Neuronal stem cell (in vitro differentiated cells): ENCODE results near the gene SOAT2.
"Not testable (repeated sequence)": the region's sequence is repeated elsewhere in the genome, so short reads cannot be mapped to it uniquely, and the experiment has no call there.

Experiments
- DNase-seq: peaks from one replicate; pipeline ENCODE4 v3.0.0-alpha.2; 2013; ENCODE audit warnings: low spot score
- H2AFZ ChIP-seq: one replicate; pipeline ENCODE4 v1.6.1; 2013; ENCODE audit warnings: mild to moderate bottlenecking, low read length, inconsistent platforms
- H2AK5ac ChIP-seq: 2 replicates; pipeline ENCODE4 v1.6.1; 2013; ENCODE audit warnings: low read depth, mild to moderate bottlenecking, inconsistent platforms, low read length, moderate library complexity, mixed read lengths
- H2BK120ac ChIP-seq: 2 replicates; pipeline ENCODE4 v1.6.1; 2013; ENCODE audit warnings: low read depth, mild to moderate bottlenecking, inconsistent platforms, low read length, moderate library complexity, mixed read lengths
- H2BK12ac ChIP-seq: one replicate; pipeline ENCODE4 v1.6.1; 2013; ENCODE audit warnings: low read length, inconsistent platforms
- H2BK15ac ChIP-seq: 2 replicates; pipeline ENCODE4 v1.6.1; 2013; ENCODE audit warnings: mild to moderate bottlenecking, low read length, inconsistent platforms, mixed read lengths
- H2BK5ac ChIP-seq: one replicate; pipeline ENCODE4 v1.6.1; 2013; ENCODE audit warnings: inconsistent platforms, mild to moderate bottlenecking, low read length, moderate library complexity
- H3K14ac ChIP-seq: one replicate; pipeline ENCODE4 v1.6.1; 2013; ENCODE audit warnings: low read length, inconsistent platforms
- H3K18ac ChIP-seq: 2 replicates; pipeline ENCODE4 v1.6.1; 2013; ENCODE audit warnings: low read length, inconsistent platforms
- H3K23ac ChIP-seq: 2 replicates; pipeline ENCODE4 v1.6.1; 2013; ENCODE audit warnings: low read depth, mild to moderate bottlenecking, mixed read lengths, low read length, inconsistent platforms; ENCODE audit not compliant: poor library complexity
- H3K27ac ChIP-seq: replicated peaks from 3 replicates; pipeline ENCODE4 v1.5.1; 2013; ENCODE audit warnings: low read length, inconsistent platforms
- H3K27me3 ChIP-seq, 3 experiments: 2 replicates each; pipeline ENCODE4 v1.6.1; 2013; ENCODE audit warnings: low read length in 3 of 3, mild to moderate bottlenecking in 2 of 3, inconsistent platforms in 1 of 3, low read depth in 1 of 3, mixed read lengths in 1 of 3, moderate library complexity in 1 of 3; ENCODE audit not compliant: control insufficient read depth in 3 of 3, insufficient read depth in 3 of 3
- H3K36me3 ChIP-seq, 2 donors: replicated peaks in 1 of 2; 2 replicates each; pipeline ENCODE4 v1.6.1; 2013; ENCODE audit warnings: low read length in 2 of 2; ENCODE audit not compliant: control insufficient read depth in 2 of 2, insufficient read depth in 2 of 2
- H3K4ac ChIP-seq: 2 replicates; pipeline ENCODE4 v1.6.1; 2013; ENCODE audit warnings: inconsistent platforms, mild to moderate bottlenecking, low read length, moderate library complexity
- H3K4me1 ChIP-seq, 2 donors: 1 replicate in 1 of 2; 2 replicates in 1 of 2; pipeline ENCODE4 v1.6.1; 2013; ENCODE audit warnings: low read length in 2 of 2, low read depth in 1 of 2; ENCODE audit not compliant: control insufficient read depth in 2 of 2, insufficient read depth in 1 of 2
- H3K4me2 ChIP-seq: one replicate; pipeline ENCODE4 v1.6.1; 2013; ENCODE audit warnings: mild to moderate bottlenecking, low read length, inconsistent platforms; ENCODE audit not compliant: insufficient read depth, poor library complexity, severe bottlenecking
- H3K4me3 ChIP-seq, 2 donors: 2 replicates each; pipeline ENCODE4 v1.5.1; 2013; ENCODE audit warnings: low read length in 2 of 2, mild to moderate bottlenecking in 2 of 2, inconsistent platforms in 1 of 2, moderate library complexity in 1 of 2
- H3K79me1 ChIP-seq: one replicate; pipeline ENCODE4 v1.6.1; 2013; ENCODE audit warnings: low read depth, mild to moderate bottlenecking, inconsistent platforms, low read length, moderate library complexity
- H3K9ac ChIP-seq: one replicate; pipeline ENCODE4 v1.6.1; 2013; ENCODE audit warnings: mild to moderate bottlenecking, low read depth, low read length, inconsistent platforms; ENCODE audit not compliant: poor library complexity
- H3K9me3 ChIP-seq, 2 donors: replicated peaks in 1 of 2; 2 replicates each; pipeline versions ENCODE3 to v1.6.1; 2013; ENCODE audit warnings: low read length in 2 of 2, mild to moderate bottlenecking in 2 of 2, inconsistent platforms in 1 of 2, low read depth in 1 of 2, mixed read lengths in 1 of 2, moderate library complexity in 1 of 2; ENCODE audit not compliant: control insufficient read depth in 2 of 2, insufficient read depth in 1 of 2
- H4K8ac ChIP-seq: one replicate; pipeline ENCODE4 v1.6.1; 2013; ENCODE audit warnings: low read depth, mild to moderate bottlenecking, inconsistent platforms, low read length, moderate library complexity
- H4K91ac ChIP-seq: one replicate; pipeline ENCODE4 v1.6.1; 2013; ENCODE audit warnings: low read length, low read depth, mild to moderate bottlenecking, inconsistent platforms; ENCODE audit not compliant: poor library complexity
- WGBS, 2 donors: extraction: QIAGEN DNeasy Blood & Tissue Kit; methylation state at CpG; one replicate each; pipeline ENCODE4 v1.1.7; 2013; ENCODE audit warnings: missing lambda C conversion rate in 2 of 2, mixed read lengths in 1 of 2; ENCODE audit not compliant: insufficient read length in 2 of 2, insufficient replicate concordance in 1 of 2; ENCODE audit errors: extremely low coverage in 2 of 2; 5-methylcytosine and 5-hydroxymethylcytosine counted together

The SOAT2 gene

DNA sequence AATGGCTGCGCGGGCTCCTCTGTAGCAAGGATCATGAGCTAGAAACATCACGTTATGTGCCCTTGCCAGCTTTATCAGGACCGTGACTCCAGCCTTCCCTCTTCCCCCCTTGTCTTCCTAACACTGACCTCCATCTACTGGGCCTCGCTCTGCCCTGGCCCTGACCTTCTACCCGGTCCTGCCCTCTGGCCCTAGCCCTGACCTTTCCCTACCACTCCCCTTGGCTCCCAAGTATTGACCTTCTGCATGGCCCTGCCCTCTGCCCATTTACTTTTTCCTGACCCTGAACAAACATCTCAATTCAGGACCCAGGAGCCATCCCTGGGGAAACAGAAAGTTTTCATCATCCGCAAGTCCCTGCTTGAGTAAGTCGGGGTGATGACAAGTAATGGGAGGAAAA lies 2.0 kb downstream of the SOAT2 start:
- no peaks in the 10 kb centered on the region for H3K9me3 ChIP-seq
- no peak overlapping the region for H2AK5ac ChIP-seq
- no peak overlapping the region for H4K91ac ChIP-seq
- peaks cover 5 to 23% of the 10 kb centered on the region in 2 donors for H3K4me1 ChIP-seq
- no peaks in the 10 kb centered on the region for H3K79me1 ChIP-seq
- H3K36me3 ChIP-seq, result no peaks in the 10 kb centered on the region
- H3K4me3 ChIP-seq, result no peak overlapping the region
- WGBS, 2 donors, result no CpG with 5 or more reads among the region's 8 CpGs
- no peak overlapping the region for H3K14ac ChIP-seq
- H3K18ac ChIP-seq, result no peak overlapping the region
- H2AFZ ChIP-seq, result no peak overlapping the region
- H2BK5ac ChIP-seq, result no peak overlapping the region
- no peak for DNase-seq
- H2BK12ac ChIP-seq, result no peak overlapping the region
- no peak overlapping the region for H3K27ac ChIP-seq
- no peak overlapping the region for H3K23ac ChIP-seq
- H4K8ac ChIP-seq, result no peak overlapping the region
- H3K27me3 ChIP-seq, result peaks cover 0 to 18% (median 0%) of the 10 kb centered on the region in 3 experiments
- H2BK120ac ChIP-seq, result no peak overlapping the region
- H3K4me2 ChIP-seq, result no peak overlapping the region
- no peak overlapping the region for H2BK15ac ChIP-seq
- no peak overlapping the region for H3K9ac ChIP-seq
- no peak overlapping the region for H3K4ac ChIP-seq

DNA sequence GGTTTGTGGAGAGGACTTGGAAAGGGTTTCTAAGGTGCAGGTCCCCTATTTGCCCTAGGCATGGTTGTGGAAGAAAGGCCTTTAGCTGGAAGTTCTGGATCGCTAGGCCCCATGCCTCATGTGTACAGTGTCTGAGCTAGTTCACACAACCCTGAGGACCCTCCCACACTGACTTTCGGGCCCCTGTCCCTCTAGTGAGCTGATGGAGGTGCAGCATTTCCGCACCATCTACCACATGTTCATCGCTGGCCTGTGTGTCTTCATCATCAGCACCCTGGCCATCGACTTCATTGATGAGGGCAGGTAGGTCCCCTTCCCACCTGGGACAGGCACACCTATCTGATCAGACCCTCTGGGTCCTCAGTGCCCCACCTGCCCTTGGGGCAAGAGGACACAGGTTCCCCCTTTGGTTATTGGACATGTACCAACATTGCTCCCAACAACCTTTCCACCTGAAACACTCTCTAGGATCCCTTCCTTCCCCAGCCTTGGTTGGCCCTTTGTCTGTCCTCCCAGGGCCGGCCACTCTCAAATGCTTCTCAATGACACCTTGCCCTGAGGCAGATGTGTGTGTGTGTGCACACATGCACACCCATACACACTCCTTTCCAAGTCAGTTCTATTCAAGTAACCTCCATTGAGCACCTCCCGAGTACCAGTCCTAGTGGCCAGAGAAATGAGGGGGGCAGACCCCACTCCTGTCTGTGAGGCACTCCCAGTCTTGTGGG lies 2.6 kb downstream of the SOAT2 start:
- no peak overlapping the region for H3K4me3 ChIP-seq
- no CpG with 5 or more reads among the region's 7 CpGs for WGBS, 2 donors
- H3K36me3 ChIP-seq, result no peaks in the 10 kb centered on the region
- peak overlapping the region; percentile 69 for H2BK5ac ChIP-seq
- H3K9ac ChIP-seq, result no peak overlapping the region
- peaks cover 5 to 23% of the 10 kb centered on the region in 2 donors for H3K4me1 ChIP-seq
- H3K4me2 ChIP-seq, result no peak overlapping the region
- no peak overlapping the region for H2BK120ac ChIP-seq
- no peak overlapping the region for H3K23ac ChIP-seq
- no peak overlapping the region for H2AFZ ChIP-seq
- H4K8ac ChIP-seq, result no peak overlapping the region
- no peak overlapping the region for H4K91ac ChIP-seq
- H3K14ac ChIP-seq, result no peak overlapping the region
- no peak for DNase-seq
- H2AK5ac ChIP-seq, result peak overlapping the region; percentile 65
- peak overlapping the region; percentile 46 for H2BK12ac ChIP-seq
- peaks cover 0 to 12% (median 0%) of the 10 kb centered on the region in 3 experiments for H3K27me3 ChIP-seq
- no peak overlapping the region for H3K18ac ChIP-seq
- peak overlapping the region; percentile 1 for H2BK15ac ChIP-seq
- no peak overlapping the region for H3K27ac ChIP-seq
- H3K9me3 ChIP-seq, result no peaks in the 10 kb centered on the region
- no peak overlapping the region for H3K4ac ChIP-seq
- H3K79me1 ChIP-seq, result no peaks in the 10 kb centered on the region

DNA sequence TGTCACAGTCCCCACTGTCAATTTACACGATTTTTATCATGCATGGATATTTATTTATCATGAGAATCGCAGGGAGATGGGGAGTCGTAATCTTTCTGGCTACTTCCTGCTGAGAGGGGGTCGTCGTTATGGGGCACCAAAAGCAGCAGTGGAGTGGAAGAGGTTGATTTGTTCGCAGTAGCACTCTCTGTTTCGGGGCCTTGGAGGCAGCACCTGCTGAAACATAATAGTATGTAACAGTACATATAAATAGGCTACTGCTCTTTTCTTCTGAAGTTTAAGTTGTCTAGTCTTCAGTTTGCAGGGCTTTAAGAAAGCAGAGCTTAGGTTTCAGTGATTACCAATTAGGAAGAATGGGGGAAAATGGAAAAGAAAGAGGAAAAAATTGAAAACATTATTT lies 3.8 kb downstream of the SOAT2 start:
- H2BK5ac ChIP-seq, result no peak overlapping the region

DNA sequence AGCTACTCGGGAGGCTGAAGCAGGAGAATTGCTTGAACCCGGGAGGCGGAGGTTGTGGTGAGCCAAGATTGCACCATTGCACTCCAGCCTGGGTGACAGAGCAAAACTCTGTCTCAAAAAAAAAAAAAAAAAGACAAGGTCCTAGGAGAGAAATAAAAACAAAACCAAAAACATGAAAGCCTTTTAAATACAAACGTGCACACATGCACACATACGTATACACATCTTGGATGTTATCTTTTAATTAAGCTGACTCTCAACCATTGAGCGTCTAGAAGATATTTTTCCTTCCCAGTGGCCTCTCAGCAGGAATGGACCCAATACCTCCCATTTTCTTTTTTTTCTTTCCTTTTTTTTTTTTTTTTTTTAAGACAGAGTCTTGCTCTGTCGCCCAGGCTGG lies 9.1 kb downstream of the SOAT2 start:
- not testable (repeated sequence) for H3K27me3 ChIP-seq, H2AFZ ChIP-seq, H3K18ac ChIP-seq, H3K9me3 ChIP-seq, H3K79me1 ChIP-seq, H3K27ac ChIP-seq, H2AK5ac ChIP-seq, H3K23ac ChIP-seq, H3K4me1 ChIP-seq, H3K4me3 ChIP-seq, H2BK120ac ChIP-seq, H3K9ac ChIP-seq, H3K36me3 ChIP-seq, H2BK12ac ChIP-seq, H2BK5ac ChIP-seq, H3K14ac ChIP-seq, DNase-seq, H2BK15ac ChIP-seq, H3K4ac ChIP-seq, H3K4me2 ChIP-seq, H4K91ac ChIP-seq, H4K8ac ChIP-seq
- no CpG with 5 or more reads among the region's 7 CpGs for WGBS, 2 donors

More for the DNA sequence above, 3.8 kb downstream of the SOAT2 start:
- no peak overlapping the region for H2AFZ ChIP-seq
- H2BK120ac ChIP-seq, result no peak overlapping the region
- H2BK12ac ChIP-seq, result no peak overlapping the region
- H2BK15ac ChIP-seq, result no peak overlapping the region
- H3K4ac ChIP-seq, result no peak overlapping the region
- H3K27ac ChIP-seq, result no peak overlapping the region
- no peak overlapping the region for H3K23ac ChIP-seq
- no peaks in the 10 kb centered on the region for H3K9me3 ChIP-seq
- H2AK5ac ChIP-seq, result no peak overlapping the region
- H4K8ac ChIP-seq, result no peak overlapping the region
- H3K4me2 ChIP-seq, result no peak overlapping the region
- H3K4me1 ChIP-seq, result peaks cover 5 to 22% of the 10 kb centered on the region in 2 donors
- no peaks in the 10 kb centered on the region for H3K79me1 ChIP-seq
- no peak for DNase-seq
- H3K14ac ChIP-seq, result no peak overlapping the region
- H4K91ac ChIP-seq, result no peak overlapping the region
- peaks cover 0 to 6% (median 0%) of the 10 kb centered on the region in 3 experiments for H3K27me3 ChIP-seq
- H3K4me3 ChIP-seq, result no peak overlapping the region
- H3K9ac ChIP-seq, result no peak overlapping the region
- WGBS, 2 donors, result no CpG with 5 or more reads among the region's 7 CpGs
- H3K18ac ChIP-seq, result no peak overlapping the region
- H3K36me3 ChIP-seq, result no peaks in the 10 kb centered on the region
